ENCODE data around the gene SPDYE2. TPM values are rescaled to one million over a fixed set of nuclear protein-coding genes. Genes with fewer than 3 reads are reported as not detected.
"Not testable (repeated sequence)": the region's sequence is repeated elsewhere in the genome, so short reads cannot be mapped to it uniquely, and the experiment has no call there.

Gene SPDYE2
- total RNA-seq, result not detected

DNA sequence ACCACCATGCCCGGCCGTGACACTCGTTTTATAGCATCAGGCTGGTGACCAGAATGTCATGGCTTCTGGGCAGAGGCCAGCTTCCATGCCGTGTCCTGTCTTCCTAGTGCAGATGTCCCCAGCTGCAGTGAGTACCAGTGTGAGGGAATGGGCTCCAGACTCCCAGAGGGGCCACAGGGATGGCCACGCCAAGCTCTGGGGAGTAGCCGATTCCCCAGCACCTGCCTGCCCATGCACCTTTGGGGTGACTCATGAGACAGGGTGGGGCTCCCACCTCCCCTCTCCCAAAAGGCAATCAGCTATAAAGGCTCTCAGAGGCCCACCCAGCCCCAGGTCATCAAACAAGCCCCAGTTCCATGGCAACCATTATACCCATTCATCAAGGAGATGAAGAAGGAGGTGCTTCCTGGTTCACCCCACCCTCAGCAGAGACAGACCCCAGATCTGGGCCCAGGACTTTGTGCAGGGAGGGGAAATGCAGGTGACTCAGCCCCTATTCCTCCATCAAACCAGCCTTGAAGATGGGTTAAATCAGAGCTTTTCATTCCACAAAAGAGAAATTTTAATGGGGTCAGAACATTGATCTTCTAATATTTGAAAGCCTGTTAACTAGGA, at the start of gene SPDYE2:
Gene SPDYE2, plus strand, starts transcription at position 419 of the 615 bp plus-strand sequence. CDS start 2,030 bp downstream, outside the sequence.
- not testable (repeated sequence) for DNase-seq

DNA sequence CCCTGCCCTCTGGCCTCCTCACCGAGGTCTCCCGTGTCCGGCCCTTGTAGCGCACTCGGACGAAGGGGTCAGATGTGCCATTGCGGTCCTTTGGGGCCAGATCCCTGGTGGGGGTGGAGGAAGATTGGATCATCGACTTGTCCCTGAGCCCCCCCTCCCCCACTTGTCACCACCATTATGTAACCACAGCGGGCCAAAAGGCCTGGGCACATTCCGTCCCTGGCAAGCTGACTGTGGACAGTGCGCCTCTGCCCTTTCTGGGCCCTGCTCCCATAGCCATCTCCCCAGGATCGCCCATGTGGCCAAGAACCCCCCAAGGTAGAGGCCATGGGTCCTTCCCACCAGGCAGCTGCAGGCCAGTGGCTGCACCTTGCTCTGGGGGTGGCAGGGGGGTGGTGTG, 47.9 kb upstream of the SPDYE2 start:
- DNase-seq, result not testable (repeated sequence)

- DNase-seq, result not testable (repeated sequence)
Observed at GRCh38 chr7:102505298-102506185, 45.5 kb upstream of the SPDYE2 start.

DNA sequence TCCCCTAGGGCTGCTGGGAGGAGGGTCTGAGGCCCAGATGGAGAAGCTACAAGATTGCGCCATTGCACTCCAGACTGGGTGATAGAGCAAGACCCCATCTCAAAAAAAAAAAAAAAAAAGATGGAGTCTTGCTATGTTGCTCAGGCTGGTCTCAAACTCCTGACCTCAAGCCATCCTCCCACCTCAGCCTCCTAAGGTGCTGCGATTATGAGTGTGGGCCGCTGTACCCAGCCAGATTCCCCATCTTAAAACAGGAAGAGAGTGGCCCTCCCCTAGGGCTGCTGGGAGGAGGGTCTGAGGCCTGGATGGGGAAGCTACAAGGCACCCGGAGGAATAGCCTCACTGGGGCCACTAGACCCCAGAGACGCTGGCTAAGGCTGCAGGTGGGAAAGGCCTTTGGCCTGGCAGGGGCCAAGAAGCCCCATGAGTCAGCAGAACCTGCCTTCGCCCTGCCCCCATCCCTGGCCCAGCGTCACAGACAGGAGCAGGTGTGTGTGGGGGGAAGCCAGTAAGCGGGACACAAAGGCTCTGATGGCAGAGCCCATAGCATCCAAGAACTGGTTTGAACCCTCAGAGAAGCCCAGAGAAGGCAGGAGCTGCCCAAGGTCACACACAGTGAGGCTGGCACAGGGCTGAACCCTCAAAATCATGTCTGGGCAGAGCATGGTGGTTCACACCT, 43.5 kb upstream of the SPDYE2 start:
- not testable (repeated sequence) for DNase-seq

GRCh38 chr7:102510575-102510974, 40.5 kb upstream of the SPDYE2 start:
- not testable (repeated sequence) for DNase-seq

DNA sequence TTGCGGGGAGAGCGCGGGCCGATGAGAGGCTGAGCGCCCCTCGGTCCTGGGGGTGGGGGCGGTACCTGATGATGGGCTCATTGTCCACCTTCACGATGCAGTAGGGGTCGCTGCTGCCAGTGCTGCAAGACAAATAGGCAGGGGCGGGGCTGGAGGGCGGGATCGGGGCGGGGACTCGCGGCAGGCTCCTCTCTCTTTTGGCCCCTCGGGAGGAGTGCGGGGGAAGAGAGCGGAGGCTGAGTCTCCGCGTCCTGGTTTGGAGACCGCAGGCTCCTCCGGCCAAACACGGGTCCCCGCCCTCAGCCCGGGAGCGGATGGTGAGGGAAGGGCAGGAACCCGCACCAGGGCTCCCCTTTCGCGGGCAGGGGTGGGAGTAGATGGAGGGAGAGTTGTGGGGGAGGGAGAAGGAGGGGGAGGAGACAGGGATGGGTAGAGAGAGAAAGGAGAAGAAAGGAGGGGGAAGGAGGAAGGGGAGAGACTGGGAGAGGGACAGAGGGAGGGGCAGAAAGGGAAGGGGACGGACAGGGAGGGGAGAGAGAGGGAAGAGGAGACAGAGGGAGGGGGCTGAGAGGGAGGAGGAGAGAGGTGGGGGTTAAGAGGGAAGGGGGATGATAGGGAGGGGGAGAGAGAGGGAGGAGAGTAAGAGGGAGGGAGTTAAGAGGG, 39.0 kb upstream of the SPDYE2 start:
- not testable (repeated sequence) for DNase-seq

- not testable (repeated sequence) for DNase-seq
Observed at GRCh38 chr7:102512642-102513221, 38.3 kb upstream of the SPDYE2 start.

GRCh38 chr7:102514881-102515721, 35.9 kb upstream of the SPDYE2 start:
- not testable (repeated sequence) for DNase-seq

GRCh38 chr7:102515889-102516288, 35.1 kb upstream of the SPDYE2 start:
- not testable (repeated sequence) for DNase-seq

- DNase-seq, result not testable (repeated sequence)
Observed at GRCh38 chr7:102516951-102517350, 34.1 kb upstream of the SPDYE2 start.

GRCh38 chr7:102517550-102518147, 33.4 kb upstream of the SPDYE2 start, which contains the start of gene RASA4B:
Gene RASA4B, minus strand, starts transcription at chr7:102517777. Its CDS starts 67 bp downstream, at chr7:102517710.
- not testable (repeated sequence) for DNase-seq

GRCh38 chr7:102520797-102521196, 30.2 kb upstream of the SPDYE2 start:
- DNase-seq, result not testable (repeated sequence)

DNA sequence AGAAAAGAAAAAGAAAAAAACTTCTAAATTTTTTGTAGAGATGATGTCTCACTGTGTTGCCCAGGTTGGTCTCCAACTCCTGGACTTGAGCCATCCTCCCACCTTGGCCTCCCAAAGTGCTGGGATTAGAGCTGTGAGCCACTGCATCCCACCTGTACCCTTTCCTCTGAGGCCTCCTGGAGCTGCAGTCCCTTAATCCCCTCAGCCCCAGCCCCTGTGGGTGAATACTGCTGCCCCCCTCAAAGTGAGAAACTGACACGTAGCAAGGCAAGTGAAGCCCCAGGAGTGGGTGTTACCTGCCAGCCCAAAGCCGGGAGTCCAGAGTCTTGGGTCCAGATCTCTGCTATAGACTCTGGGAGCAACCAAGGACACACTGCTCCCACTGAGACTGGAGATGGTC, 26.2 kb upstream of the SPDYE2 start:
- not testable (repeated sequence) for DNase-seq

- DNase-seq, result not testable (repeated sequence)
Observed at GRCh38 chr7:102527182-102527581, 23.8 kb upstream of the SPDYE2 start.

DNA sequence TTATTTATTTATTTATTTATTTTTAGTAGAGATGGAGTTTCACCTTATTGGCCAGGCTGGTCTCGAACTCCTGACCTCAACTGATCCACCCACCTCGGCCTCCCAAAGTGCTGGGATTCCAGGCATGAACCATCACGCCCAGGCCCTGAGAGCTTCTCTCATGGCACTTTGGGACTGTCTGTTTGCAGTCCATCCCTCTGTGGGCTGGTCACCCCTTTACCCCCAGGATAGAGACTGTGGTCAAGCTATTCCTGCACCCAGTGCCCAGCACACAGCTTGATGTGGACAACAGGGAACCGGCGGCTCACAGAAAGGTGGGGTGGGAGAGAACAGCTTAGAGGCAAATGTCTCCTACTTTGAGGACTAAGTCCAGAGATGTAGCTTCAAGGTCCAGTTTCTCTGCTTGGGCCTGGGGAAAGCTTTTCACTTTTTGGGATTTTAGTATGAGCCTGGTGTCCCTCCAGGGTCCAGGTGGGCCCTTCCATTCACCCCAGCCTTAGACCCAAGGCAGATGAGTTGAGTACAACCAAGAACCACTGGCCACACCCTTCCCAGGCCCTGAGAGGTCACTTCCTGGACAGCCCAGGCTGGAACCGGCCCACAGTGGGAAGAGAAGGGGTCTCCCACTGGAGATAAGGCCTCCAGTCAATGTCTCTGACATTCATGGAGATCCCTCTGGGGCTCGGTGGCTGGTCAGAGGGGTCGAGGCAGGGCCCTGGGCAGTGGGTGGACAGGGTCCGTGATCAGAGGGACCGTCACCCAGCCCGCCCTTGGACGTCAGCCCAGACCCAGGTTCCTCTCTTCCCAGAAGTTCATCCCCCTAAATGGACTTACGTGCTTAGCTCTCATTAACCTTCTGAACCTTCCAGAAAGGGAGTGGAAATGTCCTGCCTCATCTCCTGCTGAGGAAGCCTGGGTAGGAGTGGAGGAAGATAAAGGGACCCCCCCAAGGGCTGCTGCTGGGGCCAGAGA, 22.9 kb upstream of the SPDYE2 start:
- DNase-seq, result not testable (repeated sequence)

DNA sequence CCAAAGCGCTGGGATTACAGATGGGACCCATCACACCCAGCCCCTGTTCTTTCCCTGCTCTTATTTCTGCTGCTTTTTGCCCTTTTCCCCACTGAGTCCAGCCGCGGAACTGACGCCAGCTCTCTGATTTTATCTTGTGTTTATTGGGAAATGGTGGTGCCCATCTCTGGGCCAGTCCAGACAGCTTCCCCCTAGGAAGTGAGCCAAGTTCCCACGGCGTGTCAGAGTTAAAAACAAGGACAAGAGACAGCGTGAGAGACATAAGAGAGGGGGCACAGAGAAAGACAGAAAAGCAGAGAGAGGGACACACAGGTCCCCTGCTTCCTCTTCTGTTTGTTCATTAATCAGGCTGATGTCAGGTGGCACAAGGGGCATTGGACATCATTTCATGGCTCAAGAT, 19.4 kb upstream of the SPDYE2 start:
- DNase-seq, result not testable (repeated sequence)

DNA sequence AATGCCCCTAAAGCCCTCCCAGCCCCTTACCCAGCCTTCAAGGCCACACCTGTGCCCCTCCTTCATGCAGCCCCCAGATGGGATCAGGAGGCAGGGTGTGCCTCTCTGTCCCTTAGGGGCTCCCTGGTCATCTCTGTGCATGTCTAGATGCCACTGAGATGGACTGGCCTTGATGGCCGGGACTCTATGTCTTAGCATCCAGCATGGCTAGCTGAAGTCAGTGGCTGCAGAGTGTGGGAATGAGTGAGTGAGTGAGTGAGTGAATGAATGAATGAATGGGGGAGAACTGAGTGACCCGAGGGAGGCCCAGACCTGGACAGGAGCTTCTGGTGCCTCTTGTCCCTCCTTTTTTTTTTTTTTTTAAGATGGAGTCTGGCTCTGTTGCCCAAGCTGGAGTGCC, 18.9 kb upstream of the SPDYE2 start:
- DNase-seq, result not testable (repeated sequence)

DNA sequence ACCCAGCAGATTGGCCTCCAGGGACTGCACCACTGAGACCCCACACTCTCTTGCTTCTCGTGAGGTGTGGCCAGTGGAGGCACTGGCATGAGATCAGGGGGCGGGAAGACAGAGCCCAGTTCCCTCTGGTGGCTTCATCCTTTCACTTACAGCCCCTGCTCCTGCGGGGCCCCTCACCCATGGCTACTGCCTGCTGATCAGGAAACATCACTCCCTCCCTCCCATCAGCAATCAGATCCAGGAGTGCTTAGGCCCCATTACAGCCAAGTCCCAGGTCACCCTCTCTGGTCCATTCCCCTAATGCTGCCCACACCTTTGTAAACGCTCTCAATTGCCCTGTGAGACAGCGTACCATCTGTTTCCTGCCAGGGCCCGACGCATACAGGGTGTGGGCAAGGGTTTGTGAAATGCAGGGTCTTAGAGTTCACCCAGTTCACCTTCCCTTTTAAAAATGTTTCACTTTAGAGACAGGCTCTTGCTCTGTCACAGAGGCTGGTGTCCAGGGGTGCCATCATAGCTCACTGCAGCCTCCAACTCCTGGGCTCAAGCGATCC, 15.9 kb upstream of the SPDYE2 start:
- DNase-seq, result not testable (repeated sequence)

DNA sequence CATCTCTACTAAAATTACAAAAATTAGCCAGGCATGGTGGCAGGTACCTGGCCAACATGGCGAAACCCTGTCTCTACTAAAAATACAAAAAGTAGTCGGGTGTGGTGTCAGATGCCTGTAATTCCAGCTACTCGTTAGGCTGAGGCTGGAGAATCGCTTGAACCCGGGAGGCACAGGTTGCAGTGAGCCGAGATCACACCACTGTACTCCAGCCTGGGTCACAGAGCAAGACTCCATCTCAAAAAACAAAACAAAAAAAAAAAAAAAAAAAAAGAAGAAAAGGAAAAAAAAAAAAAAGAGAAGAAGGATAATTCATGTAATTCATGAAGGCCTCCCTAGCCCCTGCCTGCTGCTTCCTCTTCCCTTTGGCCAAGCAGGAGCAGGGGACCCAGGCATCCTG, 10.4 kb upstream of the SPDYE2 start:
- not testable (repeated sequence) for DNase-seq

Measured in tongue (tissue), 2 donors.